Measurements from ENCODE around the gene KRTAP21-3. TPM values are rescaled to one million over a fixed set of nuclear protein-coding genes. Genes with fewer than 3 reads are reported as not detected.
"Not testable (repeated sequence)": the region's sequence is repeated elsewhere in the genome, so short reads cannot be mapped to it uniquely, and the experiment has no call there.

The KRTAP21-3 gene
- total RNA-seq, result not detected
- long read RNA-seq, result 0 reads

DNA sequence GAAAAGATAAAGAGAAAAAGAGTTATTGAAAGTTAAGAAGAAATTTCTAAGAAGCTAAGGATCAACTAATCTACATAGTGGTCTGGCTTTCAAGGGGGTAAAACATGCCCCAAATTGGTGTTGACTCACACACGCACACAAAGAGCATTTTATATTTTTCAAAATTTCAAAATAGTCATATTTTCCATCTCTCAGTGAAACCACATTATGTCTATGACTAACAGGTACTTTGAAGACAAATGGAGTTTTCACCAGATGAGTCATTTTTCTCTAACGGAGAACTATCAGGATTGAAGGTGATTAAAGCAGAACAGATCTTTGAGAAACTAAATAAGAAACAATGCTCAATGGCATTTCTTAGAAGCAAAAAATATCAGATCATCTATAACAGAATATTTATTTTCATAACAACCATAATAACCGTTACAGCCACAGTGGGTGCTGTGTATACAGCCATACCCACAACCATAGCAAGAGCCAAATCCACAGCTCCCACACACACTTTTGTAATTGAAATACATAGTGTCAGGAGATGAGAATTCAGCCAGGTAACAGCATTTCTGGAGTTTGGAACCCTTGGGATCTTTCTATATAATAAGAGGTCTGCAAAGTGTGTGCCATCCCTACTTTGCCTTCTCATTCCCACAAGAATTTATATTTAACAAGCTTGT, at the start of gene KRTAP21-3:
KRTAP21-3 (minus strand) TSS at position 539 of the 671 bp plus-strand sequence; CDS start at position 521, 18 bp downstream.
- DNase-seq, result no peak
- intact Hi-C loops (cut with DNase I), result no loop called here
- peak in 1 of 2 donors; percentile 53 for ATAC-seq

DNA sequence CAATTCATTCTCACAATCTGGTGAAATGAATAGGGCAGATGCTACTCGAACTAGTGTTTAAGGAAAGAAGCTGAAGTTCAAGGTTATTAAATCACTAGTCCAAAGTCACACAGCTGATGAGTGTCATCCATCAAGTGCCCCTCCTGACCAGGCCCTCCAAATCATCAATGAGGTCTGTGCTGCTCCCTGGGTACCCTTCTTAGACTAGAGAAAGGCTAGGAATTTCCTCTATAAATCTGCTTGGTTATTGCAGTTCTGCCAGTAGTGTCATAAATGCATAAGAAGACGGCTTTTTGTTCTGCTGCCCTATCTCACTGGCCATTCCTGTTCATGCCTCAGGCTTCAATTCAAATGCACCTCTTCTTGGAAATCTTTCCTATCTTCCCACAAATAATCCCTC, 42.2 kb upstream of the KRTAP21-3 start:
- ATAC-seq (no peak), DNase-seq (no peak)
- intact Hi-C loops (cut with DNase I), result no loop called here

DNA sequence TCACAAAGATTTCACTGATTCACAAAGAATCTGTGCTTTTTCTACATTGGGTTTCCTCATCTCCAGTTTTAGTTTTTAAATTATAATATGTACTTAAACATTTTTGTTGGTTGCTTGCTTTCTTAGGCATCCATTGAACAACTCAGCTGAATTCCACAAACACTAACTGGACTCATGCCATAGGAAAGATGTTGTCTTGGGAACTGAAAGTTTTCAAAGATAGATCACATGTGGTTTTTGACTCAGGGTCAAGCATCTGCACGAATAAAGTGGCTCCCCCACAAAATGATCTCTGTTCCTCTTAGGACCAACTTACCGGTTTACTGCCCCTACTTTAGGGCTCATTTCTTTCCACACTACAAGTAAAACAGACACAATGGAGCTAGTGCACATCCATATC, 39.7 kb upstream of the KRTAP21-3 start:
- ATAC-seq, result no peak

DNA sequence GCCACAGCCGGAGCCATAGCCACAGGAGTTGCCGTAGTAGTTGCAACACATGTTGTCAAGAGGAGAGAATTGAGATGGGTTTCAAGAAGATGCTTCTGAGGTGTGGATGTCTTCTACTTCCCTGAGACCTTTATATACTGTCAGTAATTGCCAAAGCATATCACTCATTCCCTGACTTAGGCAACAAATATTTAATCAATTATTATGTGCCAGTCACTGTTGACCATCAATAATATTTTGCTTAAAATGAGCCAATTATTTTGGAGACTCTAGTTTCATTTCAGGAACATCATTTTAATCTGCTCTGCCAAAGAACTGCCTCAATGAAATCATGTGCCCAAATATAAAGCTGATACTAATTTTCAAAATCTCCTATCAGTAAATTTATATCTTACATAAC, 36.8 kb upstream of the KRTAP21-3 start, which contains the start of gene KRTAP21-1:
KRTAP21-1 (minus strand) TSS at position 101 of the 400 bp plus-strand sequence; CDS start at position 51, 50 bp downstream.
- ATAC-seq; intact Hi-C loops (cut with DNase I); DNase-seq: not testable (repeated sequence)

More for the DNA sequence above, 39.7 kb upstream of the KRTAP21-3 start:
- no peak for DNase-seq
- intact Hi-C loops (cut with DNase I), result no loop called here

DNA sequence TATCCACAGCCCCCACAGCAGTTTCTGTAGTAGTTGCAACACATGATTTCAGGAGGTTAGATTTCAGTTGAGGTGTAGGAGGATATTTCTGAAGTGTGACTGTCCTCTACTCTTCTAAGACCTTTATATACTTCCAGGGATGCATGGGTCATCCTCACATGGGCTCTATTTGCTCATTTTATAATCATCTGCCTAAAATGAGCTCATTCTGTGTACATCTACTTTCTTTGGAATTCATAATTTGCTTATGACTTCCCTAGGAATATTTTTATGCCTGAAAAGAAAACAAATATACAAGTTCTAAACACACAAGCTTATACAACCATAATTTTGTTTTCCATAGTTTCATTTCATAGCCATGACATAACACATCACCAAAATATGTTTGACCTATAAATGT, 28.6 kb upstream of the KRTAP21-3 start, which contains the start of gene KRTAP21-2:
KRTAP21-2 (minus strand) TSS at position 101 of the 400 bp plus-strand sequence; CDS start at position 44, 57 bp downstream.
- DNase-seq, result no peak
- intact Hi-C loops (cut with DNase I), result no loop called here
- ATAC-seq, result no peak

GRCh38 chr21:30740462-30740861, 21.9 kb upstream of the KRTAP21-3 start:
- DNase-seq (no peak), ATAC-seq (no peak)
- intact Hi-C loops (cut with DNase I), result no loop called here

GRCh38 chr21:30733026-30733425, 14.4 kb upstream of the KRTAP21-3 start:
- ATAC-seq (no peak), DNase-seq (no peak)
- intact Hi-C loops (cut with DNase I), result loop anchor here in 1 of 2 donors (2.0 to 5.0 kb wide), 2 partner anchors 288 to 391 kb away; no protein-coding TSS in a partner anchor

GRCh38 chr21:30726726-30727125, 8.1 kb upstream of the KRTAP21-3 start:
- ATAC-seq, result no peak
- no peak for DNase-seq
- intact Hi-C loops (cut with DNase I), result loop anchor here in 1 of 2 donors (10.0 kb wide), 1 partner anchor 282 kb away; the partner anchor contains the start of gene KRTAP15-1

DNA sequence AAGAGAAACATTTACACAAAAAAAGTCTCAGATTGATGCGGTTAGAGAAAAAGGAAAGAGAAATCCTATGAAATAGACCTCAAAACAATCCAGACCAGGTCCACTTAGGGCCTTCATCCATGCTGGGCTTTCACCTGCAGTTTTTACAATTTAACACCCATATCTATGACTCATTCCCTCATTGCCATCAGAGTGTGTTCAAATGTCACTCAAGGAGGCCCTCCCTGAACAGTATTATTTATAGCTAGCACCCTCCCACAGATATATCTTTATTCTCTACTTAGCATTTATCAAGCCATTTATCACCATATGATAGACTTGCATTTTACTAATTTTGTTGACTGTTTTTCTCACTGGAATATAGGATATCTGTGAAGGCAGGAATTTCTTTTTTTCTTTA, 824 bp upstream of the KRTAP21-3 start:
- ATAC-seq, result peak in 1 of 2 donors; percentile 24
- DNase-seq, result no peak
- intact Hi-C loops (cut with DNase I), result no loop called here

DNA sequence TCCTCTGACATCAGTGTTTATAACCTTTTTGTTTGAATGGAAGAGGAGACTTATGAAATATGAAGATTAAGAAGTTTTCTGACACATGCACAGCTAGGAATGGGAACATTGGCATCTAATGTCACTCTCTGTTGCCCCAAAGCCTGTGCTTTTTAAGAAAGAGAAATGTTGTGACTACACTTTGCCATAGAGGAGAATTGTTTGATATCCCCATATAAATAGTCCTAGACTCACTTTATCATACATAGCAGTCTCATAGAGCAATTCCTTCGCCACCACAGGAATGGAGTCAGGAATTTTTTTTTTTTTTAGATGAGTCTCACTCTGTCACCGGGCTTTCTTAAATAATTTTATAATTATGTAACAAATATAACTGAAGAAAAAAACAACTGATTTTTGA, 1.5 kb downstream of the KRTAP21-3 start:
- ATAC-seq (no peak), DNase-seq (no peak)
- intact Hi-C loops (cut with DNase I), result no loop called here

GRCh38 chr21:30714946-30715345, 3.6 kb downstream of the KRTAP21-3 start:
- intact Hi-C loops (cut with DNase I), result no loop called here
- ATAC-seq (no peak), DNase-seq (no peak)

GRCh38 chr21:30714456-30714855, 4.1 kb downstream of the KRTAP21-3 start:
- intact Hi-C loops (cut with DNase I), result no loop called here
- ATAC-seq (no peak), DNase-seq (no peak)

DNA sequence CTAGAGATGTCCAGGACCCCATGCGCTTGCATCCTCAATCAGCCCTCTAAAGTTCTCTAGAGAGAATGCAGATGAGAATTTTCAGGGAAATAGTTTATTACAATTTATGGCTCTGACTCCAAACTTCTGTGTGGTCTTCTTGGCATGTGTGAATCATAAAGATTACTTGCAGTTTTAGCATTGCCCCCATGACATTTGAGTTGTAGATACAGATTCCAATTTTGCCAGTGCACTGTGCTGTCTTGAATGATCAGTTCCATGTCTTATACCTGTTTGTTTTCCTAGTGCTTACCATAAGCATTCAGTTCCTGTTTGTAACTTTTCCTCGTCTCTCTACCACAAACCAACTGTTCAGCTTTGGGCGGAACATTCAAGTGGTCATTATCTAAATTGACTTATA, 4.8 kb downstream of the KRTAP21-3 start:
- DNase-seq (no peak), ATAC-seq (no peak)
- intact Hi-C loops (cut with DNase I), result no loop called here

- ATAC-seq, result no peak
- no peak for DNase-seq
- intact Hi-C loops (cut with DNase I), result no loop called here
Measured at GRCh38 chr21:30710499-30710898, 8.1 kb downstream of the KRTAP21-3 start.

- DNase-seq (no peak), ATAC-seq (no peak)
- intact Hi-C loops (cut with DNase I), result no loop called here
Measured at GRCh38 chr21:30707409-30707808, 11.2 kb downstream of the KRTAP21-3 start.

GRCh38 chr21:30695956-30696355, 22.6 kb downstream of the KRTAP21-3 start:
- intact Hi-C loops (cut with DNase I), result no loop called here

GRCh38 chr21:30689822-30690221, 28.8 kb downstream of the KRTAP21-3 start:
- no peak for ATAC-seq
- no peak for DNase-seq
- intact Hi-C loops (cut with DNase I), result no loop called here

More at GRCh38 chr21:30695956-30696355, 22.6 kb downstream of the KRTAP21-3 start:
- ATAC-seq, result no peak
- no peak for DNase-seq

GRCh38 chr21:30684506-30684905, 34.1 kb downstream of the KRTAP21-3 start:
- intact Hi-C loops (cut with DNase I), result no loop called here
- no peak for ATAC-seq
- no peak for DNase-seq

- no peak for ATAC-seq
- intact Hi-C loops (cut with DNase I), result no loop called here
- DNase-seq, result no peak
Measured at GRCh38 chr21:30680586-30680985, 38.0 kb downstream of the KRTAP21-3 start.

DNA sequence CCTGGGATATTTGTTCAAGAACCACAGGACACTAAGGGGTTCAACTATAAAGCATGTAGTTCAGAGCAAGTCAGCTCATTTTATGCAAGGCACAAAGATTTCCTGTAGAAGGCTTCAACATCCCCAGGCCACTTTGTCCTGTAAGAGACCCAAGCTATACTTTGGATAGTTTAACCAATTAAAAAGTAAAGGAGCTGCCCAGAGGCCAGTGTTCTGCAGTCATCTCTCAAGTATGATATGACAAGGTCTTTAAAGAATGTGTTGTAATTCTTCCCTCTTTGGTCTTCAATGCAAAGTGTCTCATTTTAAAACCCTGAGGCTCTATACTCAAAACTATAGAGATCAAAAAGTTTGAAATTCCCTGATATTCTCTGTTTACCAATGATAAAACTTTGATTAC, 41.8 kb downstream of the KRTAP21-3 start:
- ATAC-seq, result no peak
- intact Hi-C loops (cut with DNase I), result no loop called here
- DNase-seq, result no peak

- ATAC-seq (no peak), DNase-seq (no peak)
- intact Hi-C loops (cut with DNase I), result no loop called here
Measured at GRCh38 chr21:30674312-30674711, 44.3 kb downstream of the KRTAP21-3 start.

Data from left cardiac atrium (tissue), 4 donors.